SK-N-MC (cell line): ENCODE data around the gene CHRNB2.

Experiments used
- EZH2 ChIP-seq: fragments of 200-600 bp; sonication (generic); IDR thresholded peaks from one replicate; pipeline ENCODE4 v1.6.1; 2017; ENCODE audit warnings: antibody characterized with exemption
- FOXP2 ChIP-seq: optimal IDR thresholded peaks from 2 replicates; pipeline ENCODE3; 2011; ENCODE audit warnings: mild to moderate bottlenecking, moderate library complexity; ENCODE audit not compliant: insufficient read depth; ENCODE audit errors: extremely low read length, control extremely low read depth
- POLR2AphosphoS5 ChIP-seq: IDR thresholded peaks from 2 replicates; pipeline ENCODE4 v1.6.1; 2012; ENCODE audit warnings: mild to moderate bottlenecking, low read depth, low read length, borderline replicate concordance

DNA sequence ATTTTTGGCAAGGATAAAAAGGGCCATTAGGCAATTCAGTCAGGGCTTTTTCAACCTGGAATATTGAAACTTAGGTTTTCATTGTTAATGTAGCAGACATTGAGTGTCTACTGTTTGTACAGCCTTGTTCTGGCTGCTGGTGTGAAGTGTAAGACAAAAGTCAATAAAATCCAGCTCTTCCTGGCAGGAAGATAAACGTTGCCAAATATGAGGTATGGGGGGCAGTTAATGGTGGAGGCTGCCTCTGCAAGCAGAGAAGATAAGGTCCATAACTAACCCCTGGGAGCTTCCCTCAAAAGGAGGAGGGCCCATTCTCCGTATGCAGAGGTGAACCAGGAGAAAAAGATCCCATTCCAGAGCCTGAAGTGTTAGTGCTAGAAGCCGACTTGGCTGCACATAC is 45.9 kb upstream of the CHRNB2 start:
- TF ChIP-seq POLR2AphosphoS5 (no peak), EZH2 (no peak), FOXP2 (no peak)
